ENCODE measurements around the gene CELSR1.
"Not testable (repeated sequence)": the region's sequence is repeated elsewhere in the genome, so short reads cannot be mapped to it uniquely, and the experiment has no call there.

The CELSR1 gene

GRCh38 chr22:46401370-46401769 is 136.1 kb downstream of the CELSR1 start:
- H3K9me2 ChIP-seq (replicated peaks; ENCODE audit: insufficient read depth, low read length), result no peaks in the 10 kb centered on the region
- H3K4me3 ChIP-seq (ENCODE audit: low read length), result no peak overlapping the region
- no peaks in the 10 kb centered on the region for H3K27me3 ChIP-seq (replicated peaks; ENCODE audit: insufficient read depth, low read length)
- no peak overlapping the region for H3K9ac ChIP-seq (ENCODE audit: low read length)
- H3K79me2 ChIP-seq (ENCODE audit: low read length), result no peaks in the 10 kb centered on the region
- TF ChIP-seq EZH2phosphoT487 (IDR thresholded peaks at IDR 0.05; ENCODE audit: low read length) (no peak), EZH2 (optimal IDR thresholded peaks at IDR 0.05; ENCODE audit: low read depth, low read length) (no peak), CTCF (IDR thresholded peaks at IDR 0.05; ENCODE audit: low read length) (no peak)
- H3K4me2 ChIP-seq (ENCODE audit: low read depth, low read length), result no peak overlapping the region
- H4K20me1 ChIP-seq (ENCODE audit: insufficient read depth, low read length), result no peaks in the 10 kb centered on the region
- H3K27ac ChIP-seq (ENCODE audit: low read length), result no peak overlapping the region
- H3F3A ChIP-seq (ENCODE audit: insufficient read depth, low read length), result no peaks in the 10 kb centered on the region
- DNase-seq, result no peak
- H2AFZ ChIP-seq (ENCODE audit: low read length), result no peak overlapping the region
- H3K36me3 ChIP-seq (replicated peaks; ENCODE audit: insufficient read depth, low read length), result no peaks in the 10 kb centered on the region
- H3K9me3 ChIP-seq (replicated peaks; ENCODE audit: insufficient read depth, low read length), result no peaks in the 10 kb centered on the region
- H3K4me1 ChIP-seq (ENCODE audit: low read length), result peaks cover 9% of the 10 kb centered on the region; the same call in 1 of the 2 replicates

- H3K4me3 ChIP-seq (ENCODE audit: low read length), result no peak overlapping the region
- H3K27me3 ChIP-seq (replicated peaks; ENCODE audit: insufficient read depth, low read length), result 0 out of 2 replicates have a peak, but pooled peaks cover 2% of the 10 kb centered on the region
- no peak overlapping the region for H3K4me2 ChIP-seq (ENCODE audit: low read depth, low read length)
- peak overlapping the region; percentile 14; the same call in 1 of the 2 replicates for H3K27ac ChIP-seq (ENCODE audit: low read length)
- no peaks in the 10 kb centered on the region for H3K9me3 ChIP-seq (replicated peaks; ENCODE audit: insufficient read depth, low read length)
- no peaks in the 10 kb centered on the region for H3F3A ChIP-seq (ENCODE audit: insufficient read depth, low read length)
- peaks cover 9% of the 10 kb centered on the region; the same call in 1 of the 2 replicates for H3K4me1 ChIP-seq (ENCODE audit: low read length)
- DNase-seq, result peak; percentile 51
- no peaks in the 10 kb centered on the region for H3K9me2 ChIP-seq (replicated peaks; ENCODE audit: insufficient read depth, low read length)
- H4K20me1 ChIP-seq (ENCODE audit: insufficient read depth, low read length), result no peaks in the 10 kb centered on the region
- TF ChIP-seq CTCF (IDR thresholded peaks at IDR 0.05; ENCODE audit: low read length), result no peak
- no peak for TF ChIP-seq EZH2phosphoT487 (IDR thresholded peaks at IDR 0.05; ENCODE audit: low read length)
- no peak for TF ChIP-seq EZH2 (optimal IDR thresholded peaks at IDR 0.05; ENCODE audit: low read depth, low read length)
- H3K36me3 ChIP-seq (replicated peaks; ENCODE audit: insufficient read depth, low read length), result no peaks in the 10 kb centered on the region
- H3K79me2 ChIP-seq (ENCODE audit: low read length), result no peaks in the 10 kb centered on the region
- H2AFZ ChIP-seq (ENCODE audit: low read length), result no peak overlapping the region
- no peak overlapping the region for H3K9ac ChIP-seq (ENCODE audit: low read length)
Measured at GRCh38 chr22:46399251-46400024, 138.0 kb downstream of the CELSR1 start.

DNA sequence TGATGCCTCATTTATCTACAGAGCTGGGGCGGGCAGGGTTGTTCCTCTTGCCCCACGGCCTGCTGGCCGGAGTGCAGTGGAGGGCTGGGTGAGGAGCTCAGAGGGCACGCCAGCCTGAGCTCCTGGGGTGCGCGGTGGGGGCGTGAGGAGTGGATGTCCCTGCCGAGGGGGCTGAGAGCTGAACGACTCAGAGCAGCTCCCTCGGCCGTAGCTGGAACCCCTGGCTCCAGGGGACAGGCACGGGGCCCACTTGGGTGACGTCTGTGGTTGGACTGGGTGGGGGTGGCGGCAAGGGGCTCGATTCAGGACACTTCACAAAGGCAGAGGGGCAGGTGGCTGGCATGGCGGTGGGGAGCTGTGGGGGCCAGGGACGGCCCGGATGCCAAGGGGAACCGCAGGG is 139.5 kb downstream of the CELSR1 start:
- H3K27ac ChIP-seq (ENCODE audit: low read length), result no peak overlapping the region
- H3K79me2 ChIP-seq (ENCODE audit: low read length), result no peaks in the 10 kb centered on the region
- H4K20me1 ChIP-seq (ENCODE audit: insufficient read depth, low read length), result no peaks in the 10 kb centered on the region
- no peaks in the 10 kb centered on the region for H3K9me2 ChIP-seq (replicated peaks; ENCODE audit: insufficient read depth, low read length)
- H3K27me3 ChIP-seq (replicated peaks; ENCODE audit: insufficient read depth, low read length), result peaks cover 4% of the 10 kb centered on the region; the same call in 1 of the 2 replicates
- H3K36me3 ChIP-seq (replicated peaks; ENCODE audit: insufficient read depth, low read length), result no peaks in the 10 kb centered on the region
- H3K9ac ChIP-seq (ENCODE audit: low read length), result no peak overlapping the region
- no peaks in the 10 kb centered on the region for H3K9me3 ChIP-seq (replicated peaks; ENCODE audit: insufficient read depth, low read length)
- H3F3A ChIP-seq (ENCODE audit: insufficient read depth, low read length), result no peaks in the 10 kb centered on the region
- no peak overlapping the region for H3K4me2 ChIP-seq (ENCODE audit: low read depth, low read length)
- peaks cover 9% of the 10 kb centered on the region; the same call in 1 of the 2 replicates for H3K4me1 ChIP-seq (ENCODE audit: low read length)
- no peak overlapping the region for H3K4me3 ChIP-seq (ENCODE audit: low read length)
- DNase-seq, result no peak
- TF ChIP-seq EZH2phosphoT487 (IDR thresholded peaks at IDR 0.05; ENCODE audit: low read length), result no peak
- no peak overlapping the region for H2AFZ ChIP-seq (ENCODE audit: low read length)

DNA sequence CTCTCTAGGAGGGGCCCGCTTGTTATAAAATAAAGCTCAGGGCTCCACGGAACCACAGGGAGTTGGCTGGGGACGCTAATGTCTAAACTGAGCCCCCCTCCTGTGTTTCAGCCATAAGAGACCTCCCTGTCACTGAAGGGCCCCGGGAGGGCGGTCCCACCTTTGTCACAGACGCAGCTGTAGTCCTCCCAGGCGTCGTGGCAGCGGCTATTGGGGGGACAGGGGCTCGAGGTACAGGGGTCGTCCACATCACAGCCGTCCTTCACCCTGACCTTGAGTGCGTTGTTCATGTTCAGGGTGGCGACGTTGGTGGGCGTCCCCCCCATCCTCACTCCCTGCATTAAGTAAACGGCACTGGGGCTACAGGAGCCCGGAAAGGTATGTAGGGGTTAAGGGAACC is 139.9 kb downstream of the CELSR1 start:
- Histone ChIP-seq H3K79me2 (ENCODE audit: low read length) (no peaks in the 10 kb centered on the region), H3K9me3 (replicated peaks; ENCODE audit: insufficient read depth, low read length) (no peaks in the 10 kb centered on the region), H3K4me3 (ENCODE audit: low read length) (no peak overlapping the region), H4K20me1 (ENCODE audit: insufficient read depth, low read length) (no peaks in the 10 kb centered on the region), H3K27me3 (replicated peaks; ENCODE audit: insufficient read depth, low read length) (peaks cover 4% of the 10 kb centered on the region; the same call in 1 of the 2 replicates), H2AFZ (ENCODE audit: low read length) (no peak overlapping the region), H3K4me2 (ENCODE audit: low read depth, low read length) (no peak overlapping the region), H3F3A (ENCODE audit: insufficient read depth, low read length) (no peaks in the 10 kb centered on the region), H3K9ac (ENCODE audit: low read length) (no peak overlapping the region), H3K36me3 (replicated peaks; ENCODE audit: insufficient read depth, low read length) (no peaks in the 10 kb centered on the region), H3K9me2 (replicated peaks; ENCODE audit: insufficient read depth, low read length) (no peaks in the 10 kb centered on the region), H3K4me1 (ENCODE audit: low read length) (peaks cover 7% of the 10 kb centered on the region; the same call in 1 of the 2 replicates), H3K27ac (ENCODE audit: low read length) (no peak overlapping the region)
- DNase-seq, result no peak
- TF ChIP-seq EZH2phosphoT487 (IDR thresholded peaks at IDR 0.05; ENCODE audit: low read length) (no peak), CTCF (IDR thresholded peaks at IDR 0.05; ENCODE audit: low read length) (no peak), EZH2 (optimal IDR thresholded peaks at IDR 0.05; ENCODE audit: low read depth, low read length) (no peak)

DNA sequence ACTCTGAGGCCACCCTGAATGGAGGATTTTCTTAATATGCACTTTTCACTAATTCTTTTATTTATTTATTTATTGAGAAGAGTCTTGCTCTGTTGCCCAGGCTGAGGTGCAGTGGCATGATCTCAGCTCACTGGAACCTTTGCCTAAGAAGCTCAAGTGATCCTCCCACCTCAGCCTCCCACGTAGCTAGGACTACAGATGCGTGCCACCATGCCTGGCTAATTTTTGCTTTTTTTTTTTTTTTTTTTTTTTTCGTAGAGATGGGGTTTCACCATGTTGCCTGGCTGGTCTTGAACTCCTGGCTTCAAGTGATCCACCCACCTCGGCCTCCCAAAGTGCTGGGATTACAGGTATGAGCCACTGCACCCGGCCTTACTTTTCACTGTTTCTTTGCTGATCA is 140.4 kb downstream of the CELSR1 start:
- H3K4me3 ChIP-seq (ENCODE audit: low read length); H3K9me2 ChIP-seq (replicated peaks; ENCODE audit: insufficient read depth, low read length); H2AFZ ChIP-seq (ENCODE audit: low read length); H4K20me1 ChIP-seq (ENCODE audit: insufficient read depth, low read length); DNase-seq; H3K4me2 ChIP-seq (ENCODE audit: low read depth, low read length); H3K9me3 ChIP-seq (replicated peaks; ENCODE audit: insufficient read depth, low read length); H3K79me2 ChIP-seq (ENCODE audit: low read length); H3K27ac ChIP-seq (ENCODE audit: low read length); H3F3A ChIP-seq (ENCODE audit: insufficient read depth, low read length); H3K9ac ChIP-seq (ENCODE audit: low read length); H3K36me3 ChIP-seq (replicated peaks; ENCODE audit: insufficient read depth, low read length); H3K4me1 ChIP-seq (ENCODE audit: low read length); H3K27me3 ChIP-seq (replicated peaks; ENCODE audit: insufficient read depth, low read length): not testable (repeated sequence)
